ENCODE data around the gene PCSK4. TPM values are rescaled to one million over a fixed set of nuclear protein-coding genes. Genes with fewer than 3 reads are reported as not detected.

Gene PCSK4
- total RNA-seq, 2 experiments from 2014 or later: 8.3 to 13.0 TPM

DNA sequence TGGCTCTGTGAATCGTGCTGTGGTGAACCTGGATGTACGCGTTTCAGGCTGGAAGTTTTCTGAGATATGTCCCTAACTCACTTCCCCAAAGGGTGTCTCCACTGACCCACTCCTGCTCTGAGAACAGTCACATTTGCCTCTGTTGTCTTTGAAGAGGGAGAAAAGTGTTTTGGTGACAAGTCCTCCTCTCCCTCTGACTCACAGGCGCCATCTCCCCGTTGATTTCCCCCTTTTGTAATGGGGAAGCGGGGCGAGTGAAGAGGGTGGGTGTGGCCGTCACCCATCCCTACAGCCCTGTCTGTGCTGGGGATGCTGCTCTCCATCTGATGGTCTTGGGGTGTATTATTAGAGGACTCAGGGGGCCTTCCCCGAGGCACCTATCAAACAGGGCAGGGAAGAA lies 30.7 kb downstream of the PCSK4 start:
- Histone ChIP-seq H3K79me2 (ENCODE audit: insufficient read depth, low read depth, low read length) (no peaks in the 10 kb centered on the region), H3K36me3 (ENCODE audit: insufficient read depth, low read length) (no peaks in the 10 kb centered on the region), H3K9me3 (ENCODE audit: low read length) (no peaks in the 10 kb centered on the region), H3K27ac (ENCODE audit: low read depth, low read length, poor library complexity, severe bottlenecking) (no peak overlapping the region), H2AFZ (ENCODE audit: low read length) (no peak overlapping the region), H3K4me3 (ENCODE audit: low read depth, low read length, poor library complexity, severe bottlenecking) (no peak overlapping the region), H4K20me1 (ENCODE audit: insufficient read depth, low read length) (no peaks in the 10 kb centered on the region), H3K4me2 (ENCODE audit: low read length) (no peak overlapping the region), H3K9me2 (ENCODE audit: insufficient read depth, low read length) (no peaks in the 10 kb centered on the region), H3K4me1 (ENCODE audit: insufficient read depth, low read length, poor library complexity, severe bottlenecking) (peaks cover 18% of the 10 kb centered on the region)
- TF ChIP-seq, protein P1, sequence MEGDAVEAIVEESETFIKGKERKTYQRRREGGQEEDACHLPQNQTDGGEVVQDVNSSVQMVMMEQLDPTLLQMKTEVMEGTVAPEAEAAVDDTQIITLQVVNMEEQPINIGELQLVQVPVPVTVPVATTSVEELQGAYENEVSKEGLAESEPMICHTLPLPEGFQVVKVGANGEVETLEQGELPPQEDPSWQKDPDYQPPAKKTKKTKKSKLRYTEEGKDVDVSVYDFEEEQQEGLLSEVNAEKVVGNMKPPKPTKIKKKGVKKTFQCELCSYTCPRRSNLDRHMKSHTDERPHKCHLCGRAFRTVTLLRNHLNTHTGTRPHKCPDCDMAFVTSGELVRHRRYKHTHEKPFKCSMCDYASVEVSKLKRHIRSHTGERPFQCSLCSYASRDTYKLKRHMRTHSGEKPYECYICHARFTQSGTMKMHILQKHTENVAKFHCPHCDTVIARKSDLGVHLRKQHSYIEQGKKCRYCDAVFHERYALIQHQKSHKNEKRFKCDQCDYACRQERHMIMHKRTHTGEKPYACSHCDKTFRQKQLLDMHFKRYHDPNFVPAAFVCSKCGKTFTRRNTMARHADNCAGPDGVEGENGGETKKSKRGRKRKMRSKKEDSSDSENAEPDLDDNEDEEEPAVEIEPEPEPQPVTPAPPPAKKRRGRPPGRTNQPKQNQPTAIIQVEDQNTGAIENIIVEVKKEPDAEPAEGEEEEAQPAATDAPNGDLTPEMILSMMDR (conservative IDR thresholded peaks at IDR 0.05; ENCODE audit: low read length): no peak
- TF ChIP-seq EZH2phosphoT487 (IDR thresholded peaks at IDR 0.05; ENCODE audit: borderline replicate concordance, low read depth, low read length): no peak
- CTCF ChIA-PET (ENCODE audit: unreplicated experiment): no interaction called here
- POLR2A ChIA-PET: no interaction called here
- BruUV-seq (replicated peaks): no TSS peak
- no peak for DNase-seq (ENCODE audit: low spot score)
- intact Hi-C loops (cut with micrococcal nuclease; ENCODE audit: unreplicated experiment): no loop called here

DNA sequence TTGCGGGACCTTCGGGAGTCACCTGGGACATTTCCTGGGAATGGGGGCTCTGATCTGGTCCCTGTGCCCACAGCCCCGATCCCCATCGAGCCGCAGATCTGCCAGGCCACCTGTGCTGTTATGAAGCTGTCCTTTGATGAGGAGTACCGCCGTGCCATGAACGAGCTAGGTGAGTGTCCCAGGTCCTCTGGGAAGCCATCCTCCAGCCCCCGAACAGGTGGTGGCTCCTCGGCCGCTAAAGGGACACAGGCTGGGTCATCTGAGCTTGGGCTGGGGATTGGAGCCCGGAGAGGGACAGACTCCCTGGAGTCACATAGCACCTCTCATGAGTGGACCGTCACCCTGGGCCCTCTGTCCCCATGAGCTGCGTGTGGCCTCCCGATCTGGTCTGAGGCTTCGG lies 32.3 kb downstream of the PCSK4 start:
- Histone ChIP-seq H3K36me3 (ENCODE audit: insufficient read depth, low read length) (no peaks in the 10 kb centered on the region), H3K4me1 (ENCODE audit: insufficient read depth, low read length, poor library complexity, severe bottlenecking) (peaks cover 26% of the 10 kb centered on the region), H4K20me1 (ENCODE audit: insufficient read depth, low read length) (no peaks in the 10 kb centered on the region), H3K79me2 (ENCODE audit: insufficient read depth, low read depth, low read length) (no peaks in the 10 kb centered on the region), H3K27ac (ENCODE audit: low read depth, low read length, poor library complexity, severe bottlenecking) (no peak overlapping the region), H3K9me2 (ENCODE audit: insufficient read depth, low read length) (no peaks in the 10 kb centered on the region), H2AFZ (ENCODE audit: low read length) (no peak overlapping the region), H3K4me2 (ENCODE audit: low read length) (no peak overlapping the region), H3K4me3 (ENCODE audit: low read depth, low read length, poor library complexity, severe bottlenecking) (no peak overlapping the region), H3K9me3 (ENCODE audit: low read length) (no peaks in the 10 kb centered on the region)
- POLR2A ChIA-PET: no interaction called here
- TF ChIP-seq EZH2phosphoT487 (IDR thresholded peaks at IDR 0.05; ENCODE audit: borderline replicate concordance, low read depth, low read length): no peak
- TF ChIP-seq, protein P1 (conservative IDR thresholded peaks at IDR 0.05; ENCODE audit: low read length): no peak
- CTCF ChIA-PET (ENCODE audit: unreplicated experiment): no interaction called here
- intact Hi-C loops (cut with micrococcal nuclease; ENCODE audit: unreplicated experiment): no loop called here
- no peak for DNase-seq (ENCODE audit: low spot score)
- BruUV-seq (replicated peaks): no TSS peak

DNA sequence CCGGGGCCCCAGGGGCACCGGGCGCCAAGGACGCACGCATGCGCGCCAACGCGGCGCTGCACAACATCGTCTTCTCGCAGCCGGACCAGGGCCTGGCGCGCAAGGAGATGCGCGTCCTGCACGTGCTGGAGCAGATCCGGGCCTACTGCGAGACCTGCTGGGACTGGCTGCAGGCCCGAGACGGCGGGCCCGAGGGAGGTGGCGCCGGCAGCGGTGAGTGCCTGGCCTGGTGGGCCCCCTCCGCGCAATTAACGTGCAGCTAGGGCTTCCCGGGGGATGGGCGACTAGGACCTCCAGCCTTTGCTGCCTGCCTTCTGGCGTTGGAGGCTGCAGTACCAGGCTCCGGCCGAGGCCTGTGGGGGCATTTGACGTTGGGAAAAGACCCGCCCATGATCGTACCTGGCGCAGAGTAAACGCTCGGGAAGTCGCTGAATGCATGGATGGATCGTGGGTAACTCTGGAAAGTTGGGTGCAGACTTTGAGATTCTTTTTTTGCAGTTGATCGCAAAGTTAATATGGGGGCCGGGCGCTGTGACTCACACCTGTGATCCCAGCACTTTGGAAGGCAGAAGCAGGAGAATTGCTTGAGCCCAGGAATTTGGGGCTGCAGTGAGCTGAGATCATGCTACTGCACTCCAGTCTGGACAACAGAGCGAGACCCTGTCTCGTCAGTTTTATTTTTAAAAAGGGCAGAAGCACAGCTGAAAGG lies 33.0 kb downstream of the PCSK4 start:
- no peak for TF ChIP-seq EZH2phosphoT487 (IDR thresholded peaks at IDR 0.05; ENCODE audit: borderline replicate concordance, low read depth, low read length)
- TF ChIP-seq, protein P1 (conservative IDR thresholded peaks at IDR 0.05; ENCODE audit: low read length): no peak
- peaks cover 26% of the 10 kb centered on the region for H3K4me1 ChIP-seq (ENCODE audit: insufficient read depth, low read length, poor library complexity, severe bottlenecking)
- BruUV-seq (replicated peaks): no TSS peak
- intact Hi-C loops (cut with micrococcal nuclease; ENCODE audit: unreplicated experiment): no loop called here
- H3K27ac ChIP-seq (ENCODE audit: low read depth, low read length, poor library complexity, severe bottlenecking): no peak overlapping the region
- no peak for DNase-seq (ENCODE audit: low spot score)
- ChIA-PET CTCF (ENCODE audit: unreplicated experiment) (no interaction called here), POLR2A (no interaction called here)
- H3K79me2 ChIP-seq (ENCODE audit: insufficient read depth, low read depth, low read length): no peaks in the 10 kb centered on the region
- H3K9me2 ChIP-seq (ENCODE audit: insufficient read depth, low read length): no peaks in the 10 kb centered on the region
- H3K9me3 ChIP-seq (ENCODE audit: low read length): no peaks in the 10 kb centered on the region
- H2AFZ ChIP-seq (ENCODE audit: low read length): no peak overlapping the region
- H4K20me1 ChIP-seq (ENCODE audit: insufficient read depth, low read length): no peaks in the 10 kb centered on the region
- H3K36me3 ChIP-seq (ENCODE audit: insufficient read depth, low read length): no peaks in the 10 kb centered on the region
- no peak overlapping the region for H3K4me3 ChIP-seq (ENCODE audit: low read depth, low read length, poor library complexity, severe bottlenecking)
- no peak overlapping the region for H3K4me2 ChIP-seq (ENCODE audit: low read length)

Measured in OCI-LY7 (cell line).